Ecto neural progenitor cell (in vitro differentiated cells): ENCODE results near the gene RCSD1.

ENCODE experiments used
- DNase-seq: peaks from one replicate; pipeline ENCODE4 v3.0.0-alpha.2; 2018; ENCODE audit warnings: low spot score

RCSD1 gene

DNA sequence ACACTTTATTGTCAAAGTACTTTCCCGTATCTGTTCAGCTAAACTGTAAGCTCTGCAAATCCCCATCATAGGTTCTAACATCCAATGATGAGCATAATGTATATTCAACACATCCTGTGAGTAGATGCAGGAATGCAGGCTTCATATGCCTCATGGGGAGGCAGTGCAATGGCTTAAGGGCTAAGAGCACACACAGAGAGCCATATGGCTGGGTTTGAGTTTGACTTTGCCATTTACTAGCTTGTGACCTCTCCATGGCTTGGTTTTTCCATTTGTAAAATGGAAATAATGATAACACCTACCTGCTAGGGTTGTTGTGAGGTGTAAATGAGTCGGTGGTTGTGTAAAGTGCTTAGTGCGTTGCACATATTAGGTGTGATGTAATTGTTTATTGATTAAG, 13.4 kb downstream of the RCSD1 start:
- no peak for DNase-seq

DNA sequence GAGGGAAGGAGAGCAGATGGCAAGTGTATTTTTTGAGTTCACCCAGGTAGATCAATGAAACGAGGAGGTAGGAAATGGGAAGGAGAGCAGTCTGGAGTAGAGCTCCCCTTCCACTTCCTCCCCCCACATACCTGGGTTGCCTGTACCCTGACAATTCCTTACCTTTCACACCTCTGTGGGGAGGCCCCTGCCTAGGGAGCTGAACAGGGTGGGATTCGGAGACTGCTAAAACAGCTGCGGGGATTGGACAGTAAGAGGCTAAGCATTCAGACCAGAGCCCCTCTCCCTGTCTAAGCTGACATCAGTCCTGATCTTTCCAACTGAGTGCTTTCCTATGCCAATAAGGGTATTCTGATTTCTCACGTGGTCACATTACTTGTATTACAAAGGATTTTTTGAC, 14.5 kb downstream of the RCSD1 start:
- no peak for DNase-seq

- DNase-seq = no peak
These were observed 15.1 kb downstream of the RCSD1 start for GRCh38 chr1:167645140-167645541.

DNA sequence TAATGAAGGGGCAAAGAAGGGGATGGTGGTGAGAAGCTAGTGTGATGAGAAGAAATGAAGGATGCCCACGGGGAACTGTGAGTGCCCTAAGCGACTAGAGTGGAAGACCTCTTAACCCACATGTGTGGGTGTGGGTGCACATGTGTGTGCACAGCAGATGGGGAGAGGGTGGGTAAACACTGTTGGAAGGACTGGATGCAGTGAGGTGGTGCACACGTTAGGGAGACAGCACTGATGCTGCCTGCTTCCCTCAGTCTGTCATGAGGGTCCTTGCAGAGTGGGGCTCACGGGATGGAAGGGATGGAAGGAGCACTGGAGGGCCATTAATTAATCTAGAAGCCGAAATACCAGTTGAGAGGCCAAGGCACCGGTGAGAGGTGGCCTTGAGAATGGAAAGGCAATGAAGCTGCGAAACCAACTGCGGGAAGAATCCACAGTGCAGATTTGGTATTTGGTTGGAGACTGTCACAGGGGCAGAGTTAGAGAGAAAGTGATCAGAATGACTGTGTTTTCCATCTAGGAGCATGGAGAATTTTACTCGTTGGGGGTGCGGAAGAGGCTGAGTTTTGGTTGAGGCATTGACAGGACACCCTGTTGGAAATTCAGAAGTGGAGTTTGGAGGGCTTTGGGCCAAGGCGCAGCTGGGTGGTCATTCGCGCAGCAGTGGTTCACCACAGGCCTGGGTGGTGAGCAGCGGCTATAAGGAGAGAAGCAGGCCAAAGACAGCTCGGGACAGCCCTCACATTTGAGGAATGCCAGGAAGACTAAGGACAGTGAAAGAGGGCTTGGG, 15.8 kb downstream of the RCSD1 start:
- no peak for DNase-seq

DNA sequence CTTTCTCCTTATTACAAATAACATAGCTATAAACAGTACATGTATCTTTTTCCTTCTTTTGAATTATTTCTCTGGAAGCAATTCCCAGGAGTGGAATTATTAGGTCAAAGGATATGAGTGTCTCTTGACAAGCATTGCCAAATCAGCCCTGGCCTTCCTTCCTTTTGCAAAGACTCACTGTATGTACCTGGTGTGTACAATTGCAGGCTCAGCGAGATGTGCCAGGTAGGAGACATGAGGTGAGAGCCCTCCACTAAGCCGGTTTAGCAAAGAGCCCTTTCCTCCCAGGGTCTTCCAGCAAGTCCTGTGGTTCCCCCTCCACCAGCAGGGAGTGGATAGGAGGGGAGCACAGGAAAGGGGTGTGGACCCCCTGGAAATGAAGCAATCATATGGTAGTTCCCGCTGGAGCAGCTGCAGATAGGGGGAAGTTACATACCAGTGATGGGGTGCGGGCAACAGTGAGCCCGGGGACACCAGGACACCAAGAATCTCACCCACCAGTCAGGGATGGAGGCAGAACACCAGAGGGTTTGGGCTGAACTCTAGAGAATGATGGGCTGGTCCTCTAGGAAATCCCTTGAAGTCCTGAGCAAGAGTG, 18.3 kb downstream of the RCSD1 start:
- no peak for DNase-seq

DNA sequence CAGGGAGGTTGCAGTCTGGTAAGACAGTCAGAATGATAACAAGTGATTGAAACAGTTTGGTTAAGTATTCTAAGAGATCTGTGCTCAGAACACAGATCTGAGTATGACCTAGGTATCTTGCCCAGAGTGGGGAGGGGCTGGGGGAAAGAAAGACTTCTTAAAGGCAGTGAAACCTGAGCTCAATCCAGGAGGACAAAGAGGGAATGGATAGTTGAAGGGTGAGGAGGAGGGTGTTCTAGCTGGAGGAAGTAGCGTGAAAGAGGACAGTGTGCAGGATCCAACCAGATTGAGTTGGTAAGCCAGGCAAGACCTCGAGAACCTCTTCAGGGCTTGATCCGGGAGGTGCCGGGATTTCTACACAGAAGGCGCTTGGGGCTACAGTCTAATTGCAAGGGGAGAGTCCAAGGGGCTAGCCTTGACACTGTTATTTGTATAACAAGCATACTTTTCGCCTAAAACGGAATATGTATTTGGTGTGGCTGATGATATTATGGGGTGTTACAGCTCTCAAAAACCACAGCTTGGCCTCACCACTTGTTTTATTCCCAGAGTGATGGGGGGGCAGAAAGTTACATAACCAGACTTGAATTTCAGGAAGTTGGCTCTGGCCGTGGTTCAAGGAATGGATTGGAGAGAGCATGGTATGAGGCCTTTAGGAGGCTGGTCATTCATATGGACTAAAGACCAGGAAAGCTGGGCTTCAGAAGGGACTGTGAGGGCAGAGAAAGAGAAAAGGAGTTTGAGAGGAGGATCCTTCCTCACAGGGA, 19.1 kb downstream of the RCSD1 start:
- no peak for DNase-seq

DNA sequence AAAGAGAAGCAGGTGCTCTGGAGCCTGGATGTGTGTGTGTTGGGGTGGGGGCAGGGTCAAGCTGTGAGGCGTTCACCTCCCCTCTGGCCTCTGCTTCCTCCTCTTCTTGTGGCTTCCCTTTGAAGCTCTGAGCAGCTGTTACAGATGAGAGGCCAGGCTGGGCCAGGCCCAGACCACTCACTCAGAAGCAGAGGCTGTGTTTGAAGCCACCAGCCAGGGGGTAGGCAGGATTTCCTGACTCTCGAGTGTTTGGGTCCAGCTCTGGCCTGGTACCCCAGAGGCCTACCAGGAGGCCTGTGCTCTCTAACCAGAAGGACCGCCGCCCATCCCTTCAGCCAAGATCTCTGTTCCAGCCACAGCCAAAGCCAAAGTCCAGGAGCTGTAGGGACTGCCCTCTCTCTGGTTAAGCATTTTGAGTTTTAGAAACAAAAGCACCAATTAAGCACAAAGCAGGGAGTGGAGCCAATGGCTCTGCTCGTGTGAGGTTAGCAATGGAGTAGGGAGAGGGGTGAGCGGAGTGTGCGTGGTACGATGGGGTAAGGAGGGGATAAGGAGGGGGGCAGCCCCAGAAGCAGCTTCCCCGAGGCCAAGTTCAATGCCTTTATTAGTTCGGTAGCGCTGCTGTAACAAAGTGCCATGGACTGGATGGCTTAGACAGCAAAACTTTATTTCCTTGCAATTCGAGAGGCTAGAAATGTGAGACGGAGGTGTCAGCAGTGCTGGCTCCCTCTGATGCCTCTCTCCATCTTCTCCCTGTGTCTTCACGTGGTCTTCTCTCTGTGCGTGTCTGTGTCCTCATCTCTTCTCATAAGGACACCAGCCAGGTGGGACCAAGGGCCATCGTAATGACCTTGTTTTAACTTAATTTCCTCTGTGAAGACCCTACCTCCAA, 20.5 kb downstream of the RCSD1 start:
- DNase-seq = no peak

DNA sequence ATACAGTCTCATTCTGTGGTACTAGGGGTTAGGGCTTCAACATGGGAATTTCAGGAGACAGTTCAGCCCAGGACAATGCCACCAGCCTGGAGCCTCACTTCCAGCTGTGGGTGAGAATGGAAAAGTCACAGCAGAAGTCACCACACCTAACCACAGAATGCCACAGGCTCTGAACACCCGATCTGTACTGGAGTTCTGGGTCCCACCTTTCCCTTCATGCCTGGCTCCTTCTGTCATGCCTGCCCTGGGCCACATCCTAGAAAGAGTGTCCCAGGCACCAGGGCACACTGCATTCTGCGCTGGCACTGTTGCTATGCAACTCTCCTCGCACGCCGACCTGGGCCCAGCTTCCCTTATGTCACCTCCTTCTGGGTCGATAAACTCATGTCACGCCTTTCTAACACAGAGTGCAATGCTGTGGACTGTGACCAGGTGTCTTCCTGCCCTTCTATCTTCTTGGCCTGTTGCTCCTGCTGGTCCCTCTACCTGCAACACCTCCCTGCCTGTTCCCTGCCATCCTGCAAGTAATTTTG, 21.2 kb downstream of the RCSD1 start:
- DNase-seq = no peak

- DNase-seq = no peak
These were observed 25.0 kb downstream of the RCSD1 start for GRCh38 chr1:167654975-167655575.

- no peak for DNase-seq
These were observed 26.6 kb downstream of the RCSD1 start for GRCh38 chr1:167656657-167657056.

GRCh38 chr1:167658574-167659328, 28.7 kb downstream of the RCSD1 start:
- DNase-seq = no peak

DNA sequence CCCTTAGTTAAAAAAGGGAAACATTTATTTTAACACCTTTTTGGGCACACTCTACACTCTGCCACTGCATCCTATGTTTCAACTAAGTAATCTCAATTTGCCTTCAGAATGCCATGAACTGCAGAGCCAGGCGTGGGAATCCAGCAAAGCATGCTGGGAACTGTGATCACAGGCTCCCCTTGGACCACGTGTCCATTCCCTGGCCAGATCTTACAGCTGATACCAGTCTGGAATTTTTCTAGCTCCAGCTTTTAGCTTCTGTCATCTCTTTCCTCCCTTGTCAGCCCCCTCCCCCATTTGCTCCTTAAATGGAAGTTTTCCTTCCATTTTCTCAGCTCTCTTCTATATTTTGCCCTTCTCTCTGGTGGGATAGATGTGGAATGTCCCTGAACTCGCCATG, 29.4 kb downstream of the RCSD1 start:
- DNase-seq = no peak

DNA sequence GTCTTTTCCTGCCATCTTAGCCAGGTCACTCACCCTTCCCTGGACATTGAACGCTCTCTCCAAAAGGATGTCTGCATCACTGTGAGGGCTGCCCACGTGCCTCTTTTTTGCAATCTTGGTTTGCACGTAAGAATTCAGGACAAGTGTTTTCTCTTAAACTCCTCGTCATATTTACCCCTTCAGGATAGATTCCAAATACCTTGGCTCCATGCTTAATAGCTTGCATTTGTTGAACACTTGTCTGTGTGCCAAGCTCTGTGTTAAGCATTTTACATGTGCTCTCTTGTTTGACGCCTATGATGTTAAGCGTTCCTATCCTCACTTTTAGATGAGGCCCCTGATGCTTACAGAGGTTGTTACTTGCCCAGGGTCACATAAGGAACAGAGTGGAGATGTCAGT, 29.8 kb downstream of the RCSD1 start:
- DNase-seq = no peak

GRCh38 chr1:167661527-167662426, 31.7 kb downstream of the RCSD1 start:
- DNase-seq = no peak

GRCh38 chr1:167663002-167663772, 33.2 kb downstream of the RCSD1 start:
- peak; percentile 58 for DNase-seq

GRCh38 chr1:167665469-167665868, 35.4 kb downstream of the RCSD1 start:
- DNase-seq = no peak

- DNase-seq = no peak
These were observed 36.4 kb downstream of the RCSD1 start for GRCh38 chr1:167666416-167666815.

DNA sequence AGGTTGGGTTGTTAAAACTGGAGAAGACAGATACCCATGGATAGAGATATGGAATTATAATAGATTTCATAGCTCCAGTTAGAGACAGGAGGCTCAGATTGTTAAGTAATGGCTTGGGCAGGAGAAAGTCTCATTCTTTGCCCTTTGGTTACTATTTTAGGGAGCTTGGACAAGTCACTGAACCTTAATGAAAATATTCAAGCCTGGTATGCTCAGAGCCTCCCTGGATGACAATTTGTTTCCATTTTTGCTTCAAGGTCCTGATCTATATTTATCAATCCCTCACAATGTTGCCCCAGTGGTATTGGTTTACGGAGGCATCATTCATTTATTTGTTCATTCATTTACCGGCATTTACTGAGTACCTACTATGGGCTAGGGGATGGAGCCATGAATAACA, 37.5 kb downstream of the RCSD1 start:
- DNase-seq = no peak

GRCh38 chr1:167668108-167668507, 38.1 kb downstream of the RCSD1 start:
- no peak for DNase-seq
